WTC11 (cell line): ENCODE data around the gene IL2RA. TPM values are rescaled to one million over a fixed set of nuclear protein-coding genes. Genes with fewer than 3 reads are reported as not detected.

Experiments used
- ATAC-seq: fragments of 200-7000 bp; cut with Tn5 transposase; 2 replicates; pipeline ENCODE4 v1.10.0; 2021; ENCODE audit warnings: mild to moderate bottlenecking, moderate library complexity
- CTCF ChIA-PET: fragments of 300-600 bp; sonication (Branson Sonifier 250); formaldehyde crosslinking; loops from one replicate; lab custom pipeline; 2021; ENCODE audit warnings: antibody characterized with exemption; lab: Charles Lee
- POLR2A ChIA-PET: fragments of 350-600 bp; sonication (Branson Sonifier 250); formaldehyde crosslinking; loops from one replicate; lab custom pipeline; 2021; ENCODE audit warnings: antibody characterized with exemption; lab: Charles Lee
- DNase-seq: peaks from one replicate; pipeline ENCODE4 v3.0.0; 2021; ENCODE audit warnings: low spot score
- H3K27ac Mint-ChIP-seq: 2 replicates; pipeline ENCODE4 v1.8.0; 2021; ENCODE audit warnings: mixed read lengths
- H3K27me3 Mint-ChIP-seq: 2 replicates; pipeline ENCODE4 v1.8.0; 2021; ENCODE audit warnings: low read depth, mild to moderate bottlenecking, moderate library complexity, mixed read lengths
- H3K36me3 Mint-ChIP-seq: 2 replicates; pipeline ENCODE4 v1.8.0; 2021; ENCODE audit warnings: mixed read lengths
- H3K4me1 Mint-ChIP-seq: 2 replicates; pipeline ENCODE4 v1.8.0; 2022; ENCODE audit warnings: mixed read lengths
- H3K4me3 Mint-ChIP-seq: 2 replicates; pipeline ENCODE4 v1.8.0; 2021; ENCODE audit warnings: mild to moderate bottlenecking, moderate library complexity, mixed read lengths
- H3K9me3 Mint-ChIP-seq: 2 replicates; pipeline ENCODE4 v1.8.0; 2021; ENCODE audit warnings: mixed read lengths
- ATF1 ChIP-seq: sonication (generic); formaldehyde crosslinking; IDR thresholded peaks from 2 replicates; pipeline ENCODE4 v1.8.1; 2023; ENCODE audit warnings: mild to moderate bottlenecking, moderate library complexity, missing genetic modification reagents
- E2F1 ChIP-seq: sonication (generic); formaldehyde crosslinking; IDR thresholded peaks from 2 replicates; pipeline ENCODE4 v1.8.0; 2022; ENCODE audit warnings: mild to moderate bottlenecking, missing genetic modification reagents
- ESRRA ChIP-seq: sonication (generic); formaldehyde crosslinking; IDR thresholded peaks from 2 replicates; pipeline ENCODE4 v1.8.1; 2022; ENCODE audit warnings: mild to moderate bottlenecking, missing genetic modification reagents, borderline replicate concordance
- GTF2I ChIP-seq: fragments of 250-450 bp; sonication (Bioruptor Pico); conservative IDR thresholded peaks from 2 replicates; pipeline ENCODE4 v1.4.0; 2021; ENCODE audit warnings: mild to moderate bottlenecking
- MAX ChIP-seq: sonication (generic); formaldehyde crosslinking; IDR thresholded peaks from 2 replicates; pipeline ENCODE4 v1.8.0; 2022; ENCODE audit warnings: mild to moderate bottlenecking, missing genetic modification reagents
- MLX ChIP-seq: sonication (generic); formaldehyde crosslinking; IDR thresholded peaks from 2 replicates; pipeline ENCODE4 v1.8.1; 2023; ENCODE audit warnings: mild to moderate bottlenecking, missing genetic modification reagents, moderate library complexity
- NFYB ChIP-seq: sonication (generic); formaldehyde crosslinking; conservative IDR thresholded peaks from 2 replicates; pipeline ENCODE4 v1.8.0; 2022; ENCODE audit warnings: low read depth, missing genetic modification reagents
- OVOL2 ChIP-seq: fragments of 250-450 bp; sonication (Bioruptor Pico); IDR thresholded peaks from 2 replicates; pipeline ENCODE4 v1.9.0; 2021; ENCODE audit warnings: mild to moderate bottlenecking, borderline replicate concordance
- SOX15 ChIP-seq: fragments of 250-450 bp; sonication (Bioruptor Pico); IDR thresholded peaks from 2 replicates; pipeline ENCODE4 v1.9.0; 2021; ENCODE audit warnings: mild to moderate bottlenecking
- STAT6 ChIP-seq: sonication (generic); formaldehyde crosslinking; conservative IDR thresholded peaks from 2 replicates; pipeline ENCODE4 v1.8.1; 2023; ENCODE audit warnings: mild to moderate bottlenecking, low read depth, missing genetic modification reagents, moderate library complexity
- ZNF263 ChIP-seq: sonication (generic); formaldehyde crosslinking; IDR thresholded peaks from 2 replicates; pipeline ENCODE4 v1.8.1; 2022; ENCODE audit warnings: low read depth, mild to moderate bottlenecking, moderate library complexity, missing genetic modification reagents
- ZNF317 ChIP-seq: sonication (generic); formaldehyde crosslinking; IDR thresholded peaks from 2 replicates; pipeline ENCODE4 v1.8.1; 2023; ENCODE audit warnings: low read depth, mild to moderate bottlenecking, moderate library complexity, missing genetic modification reagents, borderline replicate concordance
- total RNA-seq: library from RNA; stranded (reverse); gene quantifications from 3 replicates; pipeline ENCODE4 v1.2.3, GENCODE V29; 2021
- TF ChIP-seq, protein P1 (sequence below): sonication (generic); formaldehyde crosslinking; IDR thresholded peaks from 2 replicates; pipeline ENCODE4 v1.8.0; 2022; ENCODE audit warnings: mild to moderate bottlenecking, missing genetic modification reagents
- TF ChIP-seq, protein P2 (sequence below): sonication (generic); formaldehyde crosslinking; IDR thresholded peaks from 2 replicates; pipeline ENCODE4 v1.8.0; 2023; ENCODE audit warnings: missing genetic modification reagents
- TF ChIP-seq, protein P3 (sequence below): sonication (generic); formaldehyde crosslinking; IDR thresholded peaks from 2 replicates; pipeline ENCODE4 v1.8.0; 2023; ENCODE audit warnings: mild to moderate bottlenecking, missing genetic modification reagents

IL2RA gene
- total RNA-seq, 1 experiment from 2014 or later = 0.31 TPM

DNA sequence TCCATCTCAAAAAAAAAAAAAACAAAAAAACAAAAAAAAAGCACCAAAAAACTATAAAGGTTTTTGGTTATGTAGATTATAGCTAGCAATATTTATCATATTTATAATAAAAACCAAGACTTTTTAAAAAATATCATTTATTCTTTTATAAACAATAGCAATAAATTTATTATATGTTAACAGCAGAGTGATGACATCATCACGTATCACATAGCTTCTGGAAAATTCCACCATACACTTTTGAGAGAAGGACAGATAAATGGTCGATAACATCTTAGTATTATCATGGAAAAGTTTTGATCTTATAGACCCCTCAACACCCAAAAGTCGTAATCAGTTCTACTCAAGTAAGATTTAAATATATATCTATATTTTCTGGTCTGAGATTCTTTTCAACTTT, 51.6 kb downstream of the IL2RA start:
- no peaks in the 10 kb centered on the region for H3K27me3 Mint-ChIP-seq
- ChIA-PET POLR2A (interaction anchor here (0.6 kb wide), 1 partner anchor 92 kb away, joined by 3 read pairs; no protein-coding TSS in a partner anchor), CTCF (interaction anchor here (0.9 kb wide), 1 partner anchor 17 kb away, joined by 3 read pairs; no protein-coding TSS in a partner anchor)
- H3K36me3 Mint-ChIP-seq = no peaks in the 10 kb centered on the region
- no peak for ATAC-seq
- H3K27ac Mint-ChIP-seq = no peak overlapping the region
- TF ChIP-seq ZNF263 (CRISPR knock-in tag) = no peak
- TF ChIP-seq, all 79 proteins: peak for 0
- no peak overlapping the region for H3K4me3 Mint-ChIP-seq
- DNase-seq = no peak
- H3K9me3 Mint-ChIP-seq = peaks cover 19% of the 10 kb centered on the region
- H3K4me1 Mint-ChIP-seq = peaks cover 14% of the 10 kb centered on the region

- Mint-ChIP-seq H3K27me3 (no peaks in the 10 kb centered on the region), H3K4me3 (no peak overlapping the region), H3K4me1 (peaks cover 20% of the 10 kb centered on the region), H3K27ac (no peak overlapping the region), H3K9me3 (peaks cover 19% of the 10 kb centered on the region), H3K36me3 (no peaks in the 10 kb centered on the region)
- POLR2A ChIA-PET = interaction anchor here (0.6 kb wide), 1 partner anchor 92 kb away, joined by 3 read pairs; no protein-coding TSS in a partner anchor
- TF ChIP-seq ATF1 (CRISPR knock-in tag) (no peak), SOX15 (CRISPR knock-in tag) (no peak), GTF2I (CRISPR knock-in tag) (no peak), ESRRA (CRISPR knock-in tag) (no peak), MLX (no peak), NFYB (CRISPR knock-in tag) (no peak), ZNF263 (CRISPR knock-in tag) (no peak), OVOL2 (CRISPR knock-in tag) (no peak), MAX (CRISPR knock-in tag) (no peak), ZNF317 (CRISPR knock-in tag) (no peak), E2F1 (CRISPR knock-in tag) (no peak), STAT6 (CRISPR knock-in tag) (no peak)
- TF ChIP-seq, protein P1, sequence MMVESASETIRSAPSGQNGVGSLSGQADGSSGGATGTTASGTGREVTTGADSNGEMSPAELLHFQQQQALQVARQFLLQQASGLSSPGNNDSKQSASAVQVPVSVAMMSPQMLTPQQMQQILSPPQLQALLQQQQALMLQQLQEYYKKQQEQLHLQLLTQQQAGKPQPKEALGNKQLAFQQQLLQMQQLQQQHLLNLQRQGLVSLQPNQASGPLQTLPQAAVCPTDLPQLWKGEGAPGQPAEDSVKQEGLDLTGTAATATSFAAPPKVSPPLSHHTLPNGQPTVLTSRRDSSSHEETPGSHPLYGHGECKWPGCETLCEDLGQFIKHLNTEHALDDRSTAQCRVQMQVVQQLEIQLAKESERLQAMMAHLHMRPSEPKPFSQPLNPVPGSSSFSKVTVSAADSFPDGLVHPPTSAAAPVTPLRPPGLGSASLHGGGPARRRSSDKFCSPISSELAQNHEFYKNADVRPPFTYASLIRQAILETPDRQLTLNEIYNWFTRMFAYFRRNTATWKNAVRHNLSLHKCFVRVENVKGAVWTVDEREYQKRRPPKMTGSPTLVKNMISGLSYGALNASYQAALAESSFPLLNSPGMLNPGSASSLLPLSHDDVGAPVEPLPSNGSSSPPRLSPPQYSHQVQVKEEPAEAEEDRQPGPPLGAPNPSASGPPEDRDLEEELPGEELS (CRISPR knock-in tag) = no peak
- TF ChIP-seq, protein P2, sequence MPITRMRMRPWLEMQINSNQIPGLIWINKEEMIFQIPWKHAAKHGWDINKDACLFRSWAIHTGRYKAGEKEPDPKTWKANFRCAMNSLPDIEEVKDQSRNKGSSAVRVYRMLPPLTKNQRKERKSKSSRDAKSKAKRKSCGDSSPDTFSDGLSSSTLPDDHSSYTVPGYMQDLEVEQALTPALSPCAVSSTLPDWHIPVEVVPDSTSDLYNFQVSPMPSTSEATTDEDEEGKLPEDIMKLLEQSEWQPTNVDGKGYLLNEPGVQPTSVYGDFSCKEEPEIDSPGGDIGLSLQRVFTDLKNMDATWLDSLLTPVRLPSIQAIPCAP (CRISPR knock-in tag) = no peak
- TF ChIP-seq, protein P3, sequence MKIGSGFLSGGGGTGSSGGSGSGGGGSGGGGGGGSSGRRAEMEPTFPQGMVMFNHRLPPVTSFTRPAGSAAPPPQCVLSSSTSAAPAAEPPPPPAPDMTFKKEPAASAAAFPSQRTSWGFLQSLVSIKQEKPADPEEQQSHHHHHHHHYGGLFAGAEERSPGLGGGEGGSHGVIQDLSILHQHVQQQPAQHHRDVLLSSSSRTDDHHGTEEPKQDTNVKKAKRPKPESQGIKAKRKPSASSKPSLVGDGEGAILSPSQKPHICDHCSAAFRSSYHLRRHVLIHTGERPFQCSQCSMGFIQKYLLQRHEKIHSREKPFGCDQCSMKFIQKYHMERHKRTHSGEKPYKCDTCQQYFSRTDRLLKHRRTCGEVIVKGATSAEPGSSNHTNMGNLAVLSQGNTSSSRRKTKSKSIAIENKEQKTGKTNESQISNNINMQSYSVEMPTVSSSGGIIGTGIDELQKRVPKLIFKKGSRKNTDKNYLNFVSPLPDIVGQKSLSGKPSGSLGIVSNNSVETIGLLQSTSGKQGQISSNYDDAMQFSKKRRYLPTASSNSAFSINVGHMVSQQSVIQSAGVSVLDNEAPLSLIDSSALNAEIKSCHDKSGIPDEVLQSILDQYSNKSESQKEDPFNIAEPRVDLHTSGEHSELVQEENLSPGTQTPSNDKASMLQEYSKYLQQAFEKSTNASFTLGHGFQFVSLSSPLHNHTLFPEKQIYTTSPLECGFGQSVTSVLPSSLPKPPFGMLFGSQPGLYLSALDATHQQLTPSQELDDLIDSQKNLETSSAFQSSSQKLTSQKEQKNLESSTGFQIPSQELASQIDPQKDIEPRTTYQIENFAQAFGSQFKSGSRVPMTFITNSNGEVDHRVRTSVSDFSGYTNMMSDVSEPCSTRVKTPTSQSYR = no peak
- no peak for DNase-seq
- no peak for ATAC-seq
- CTCF ChIA-PET = interaction anchor here (0.9 kb wide), 1 partner anchor 16 kb away, joined by 3 read pairs; no protein-coding TSS in a partner anchor
Measured at GRCh38 chr10:6009961-6010360, 52.2 kb downstream of the IL2RA start.
